ENCODE results near the gene TNFRSF19. TPM values are rescaled to one million over a fixed set of nuclear protein-coding genes. Genes with fewer than 3 reads are reported as not detected.

Gene TNFRSF19
- total and polyA plus RNA-seq, 2 of the 8 experiments (the other 6 are each of a cell fraction or from before 2014, with no cell fraction given): 0.50 to 0.95 TPM

DNA sequence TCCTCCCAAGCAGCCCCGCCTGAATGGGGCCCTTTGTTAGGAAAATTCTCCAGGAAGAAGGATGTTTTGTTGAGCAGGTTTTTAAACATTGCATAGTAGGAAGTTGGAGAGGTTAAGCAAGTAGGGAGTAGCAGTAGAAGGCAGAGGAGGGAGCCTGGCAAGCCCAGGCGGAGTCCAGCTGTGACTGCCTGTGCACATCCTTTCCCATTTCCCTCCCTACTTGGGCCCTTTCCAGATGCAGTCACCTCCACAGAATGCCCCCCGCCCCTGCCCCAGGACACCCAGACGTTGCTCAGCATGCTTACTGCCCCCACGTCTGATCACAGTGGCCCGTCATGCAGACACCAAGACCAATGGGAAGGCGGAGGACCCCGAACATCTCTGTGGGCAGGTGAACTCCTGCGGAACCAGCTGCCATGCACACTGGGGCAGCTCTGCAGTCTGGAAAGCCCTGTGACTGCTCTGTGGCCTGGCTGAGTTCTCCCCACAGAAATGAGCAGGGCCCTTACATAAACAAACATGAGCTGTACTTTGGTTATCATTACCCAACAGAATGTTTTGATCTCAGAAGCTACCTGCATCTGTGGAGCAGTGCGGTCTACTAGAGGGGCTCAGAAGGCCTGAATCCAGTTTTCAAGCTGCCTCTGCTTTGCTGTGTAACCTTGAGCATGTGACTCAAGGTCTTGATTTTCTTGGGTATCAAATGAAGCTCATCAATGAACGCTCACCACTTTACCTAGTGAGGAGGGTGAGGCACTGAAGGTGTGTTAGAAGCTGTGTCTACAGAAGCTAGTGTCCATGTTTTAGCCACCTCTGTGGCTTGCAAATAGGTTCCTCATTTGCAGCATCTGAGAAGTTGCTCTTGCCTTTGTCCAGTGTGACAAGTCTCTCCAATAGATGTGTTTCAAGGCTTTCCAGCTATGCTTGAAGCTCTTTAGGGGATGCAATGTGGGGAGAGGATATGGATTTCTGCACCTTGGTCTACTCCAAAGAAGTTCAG, 84.2 kb downstream of the TNFRSF19 start:
- no peak for FAIRE-seq
- Histone ChIP-seq H3K27ac (ENCODE audit: low read depth, low read length) (no peak overlapping the region), H3K4me2 (ENCODE audit: insufficient read depth in 1 of 2, low read depth in 2 of 2, low read length in 2 of 2) (no peak overlapping the region)
- no peak for TF ChIP-seq SUZ12 (IDR thresholded peaks at IDR 0.05; ENCODE audit: low read length)
- TF ChIP-seq, protein P1, sequence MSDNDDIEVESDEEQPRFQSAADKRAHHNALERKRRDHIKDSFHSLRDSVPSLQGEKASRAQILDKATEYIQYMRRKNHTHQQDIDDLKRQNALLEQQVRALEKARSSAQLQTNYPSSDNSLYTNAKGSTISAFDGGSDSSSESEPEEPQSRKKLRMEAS (IDR thresholded peaks at IDR 0.05): no peak
- no peak for TF ChIP-seq SRF (IDR thresholded peaks at IDR 0.05; ENCODE audit: low read depth, low read length)
- TF ChIP-seq SIX5 (IDR thresholded peaks at IDR 0.05; ENCODE audit: low read depth, low read length): no peak
- no peak for TF ChIP-seq CHD2 (IDR thresholded peaks at IDR 0.05; ENCODE audit: low read length)
- no peak for TF ChIP-seq BACH1 (IDR thresholded peaks at IDR 0.05; ENCODE audit: low read length)
- no peak for TF ChIP-seq EP300 (IDR thresholded peaks at IDR 0.05; ENCODE audit: borderline replicate concordance in 1 of 2, low read depth in 2 of 2, low read length in 2 of 2)
- no peak for TF ChIP-seq RAD21 (IDR thresholded peaks at IDR 0.05 in 1 of 2, conservative IDR thresholded peaks at IDR 0.05 in 1 of 2; ENCODE audit: low read depth in 2 of 2, low read length in 2 of 2)
- TF ChIP-seq BCL11A (IDR thresholded peaks at IDR 0.05; ENCODE audit: low read depth in 2 of 2, low read length in 2 of 2): no peak
- TF ChIP-seq YY1 (IDR thresholded peaks at IDR 0.05; ENCODE audit: low read depth, low read length): no peak
- no peak for TF ChIP-seq KDM4A (IDR thresholded peaks at IDR 0.05; ENCODE audit: low read depth, low read length, severe bottlenecking)

More for the DNA sequence above, 84.2 kb downstream of the TNFRSF19 start:
- Histone ChIP-seq H2BK120ac (replicated peaks; ENCODE audit: low read depth, low read length) (peak overlapping the region; percentile 19), H3K9me3 (ENCODE audit: insufficient read depth in 2 of 2, low read depth in 1 of 2, low read length in 1 of 2) (no peaks in the 10 kb centered on the region), H2AK5ac (ENCODE audit: low read depth, low read length) (no peak overlapping the region), H3K9ac (replicated peaks in 1 of 4; ENCODE audit: extremely low read depth in 1 of 4, low read depth in 3 of 4, low read length in 3 of 4) (no peak overlapping the region), H2BK20ac (ENCODE audit: low read length) (no peak overlapping the region), H2BK15ac (ENCODE audit: low read length) (no peak overlapping the region), H3K27me3 (replicated peaks in 1 of 4; ENCODE audit: control insufficient read depth in 3 of 4, extremely low read depth in 1 of 4, insufficient read depth in 3 of 4, low read length in 3 of 4) (no peaks in the 10 kb centered on the region), H3K36me3 (ENCODE audit: control insufficient read depth in 2 of 4, insufficient read depth in 4 of 4, low read length in 3 of 4) (no peaks in the 10 kb centered on the region), H3K4me1 (replicated peaks in 1 of 4; ENCODE audit: control insufficient read depth in 3 of 4, insufficient read depth in 4 of 4, low read length in 3 of 4) (peaks cover 0 to 21% (median 10%) of the 10 kb centered on the region in 4 experiments; a peak in 3 of 7 replicates), H2AFZ (ENCODE audit: low read length) (no peak overlapping the region), H2BK5ac (ENCODE audit: low read depth, low read length) (peak overlapping the region; percentile 36; the same call in 1 of the 2 replicates), H3K79me1 (ENCODE audit: low read depth, low read length) (no peaks in the 10 kb centered on the region), H3K79me2 (ENCODE audit: control insufficient read depth in 1 of 2, insufficient read depth in 2 of 2, low read length in 2 of 2) (no peaks in the 10 kb centered on the region), H3K23me2 (ENCODE audit: low read depth, low read length) (no peaks in the 10 kb centered on the region), H4K5ac (ENCODE audit: insufficient read length, low read depth, low read length) (no peak overlapping the region), H4K91ac (replicated peaks; ENCODE audit: insufficient read length, low read length) (peak overlapping the region; percentile 29), H3K14ac (ENCODE audit: insufficient read length) (no peak overlapping the region), H4K20me1 (replicated peaks in 1 of 2; ENCODE audit: control insufficient read depth in 1 of 2, insufficient read depth in 2 of 2, low read length in 2 of 2) (no peaks in the 10 kb centered on the region), H3K4me3 (ENCODE audit: extremely low read depth in 1 of 4, insufficient read depth in 2 of 4, low read depth in 3 of 4, low read length in 4 of 4) (no peak overlapping the region), H3K18ac (ENCODE audit: extremely low read depth, low read length) (no peak overlapping the region), H3K23ac (ENCODE audit: insufficient read length) (no peak overlapping the region), H3K56ac (replicated peaks; ENCODE audit: insufficient read length, low read depth, low read length) (no peak overlapping the region), H3K4ac (replicated peaks; ENCODE audit: insufficient read length, low read depth, low read length) (no peak overlapping the region), H4K8ac (ENCODE audit: extremely low read depth, insufficient read depth, low read length) (no peak overlapping the region), H2BK12ac (ENCODE audit: low read depth, low read length) (peak overlapping the region; percentile 78; the same call in 1 of the 2 replicates)
- ChIA-PET POLR2A (ENCODE audit: partially characterized antibody) (interaction anchor here (1.6 kb wide), 1 partner anchor 7 kb away, joined by 5 read pairs; no protein-coding TSS in a partner anchor), CTCF (ENCODE audit: partially characterized antibody) (interaction anchor here (0.5 to 3.0 kb wide), 10 partner anchors 13 to 334 kb away, joined by 3 to 10 read pairs (median 3); no protein-coding TSS in a partner anchor)
- WGBS, 2 experiments (ENCODE audit: extremely low coverage in 1 of 2, insufficient coverage in 1 of 2, insufficient read length in 1 of 2, insufficient replicate concordance in 2 of 2, low coverage in 1 of 2, low lambda C conversion rate in 2 of 2, missing lambda C conversion rate in 1 of 2): 82% methylated on average over 11 of the region's 11 CpGs; no CpG with 5 or more reads in 1 of the 2 experiments
- no peak for DNase-seq (ENCODE audit: low read depth in 1 of 2, low spot score in 2 of 2)
